MM.1S (cell line): ENCODE measurements around the gene HIPK2.

Experiments
- DNase-seq: peaks from one replicate; pipeline ENCODE4 v3.0.0-alpha.2; 2015
- H2AFZ ChIP-seq: fragments of 300-600 bp; sonication (generic); 2 replicates; pipeline ENCODE4 v1.6.0; 2016; ENCODE audit warnings: antibody characterized with exemption, low read length
- H3F3A ChIP-seq: fragments of 300-600 bp; sonication (generic); 2 replicates; pipeline ENCODE4 v1.6.1; 2016; ENCODE audit warnings: mild to moderate bottlenecking, antibody characterized with exemption, low read length, moderate library complexity, mixed read lengths; ENCODE audit not compliant: insufficient read depth
- H3K27ac ChIP-seq: fragments of 300-600 bp; sonication (generic); 2 replicates; pipeline ENCODE4 v1.5.1; 2016; ENCODE audit warnings: mild to moderate bottlenecking, low read length
- H3K27me3 ChIP-seq: fragments of 300-600 bp; sonication (generic); replicated peaks from 2 replicates; pipeline ENCODE4 v1.6.0; 2016; ENCODE audit warnings: low read length; ENCODE audit not compliant: insufficient read depth
- H3K36me3 ChIP-seq: fragments of 300-600 bp; sonication (generic); replicated peaks from 2 replicates; pipeline ENCODE4 v1.6.1; 2016; ENCODE audit warnings: mild to moderate bottlenecking, low read length, mixed read lengths; ENCODE audit not compliant: insufficient read depth
- H3K4me1 ChIP-seq: fragments of 300-600 bp; sonication (generic); 2 replicates; pipeline ENCODE4 v1.6.1; 2016; ENCODE audit warnings: low read length, mixed read lengths
- H3K4me2 ChIP-seq: fragments of 300-600 bp; sonication (generic); 2 replicates; pipeline ENCODE4 v1.6.0; 2016; ENCODE audit warnings: low read depth, low read length
- H3K4me3 ChIP-seq: fragments of 300-600 bp; sonication (generic); 2 replicates; pipeline ENCODE4 v1.5.1; 2016; ENCODE audit warnings: low read length, mixed read lengths
- H3K79me2 ChIP-seq: fragments of 300-600 bp; sonication (generic); 2 replicates; pipeline ENCODE4 v1.6.1; 2016; ENCODE audit warnings: mixed run types, low read length, mixed read lengths
- H3K9ac ChIP-seq: fragments of 300-600 bp; sonication (generic); 2 replicates; pipeline ENCODE4 v1.6.1; 2016; ENCODE audit warnings: low read length, mixed read lengths
- H3K9me2 ChIP-seq: fragments of 300-600 bp; sonication (generic); replicated peaks from 2 replicates; pipeline ENCODE4 v1.6.1; 2016; ENCODE audit warnings: mild to moderate bottlenecking, low read length, mixed read lengths; ENCODE audit not compliant: insufficient read depth
- H3K9me3 ChIP-seq: fragments of 300-600 bp; sonication (generic); replicated peaks from 2 replicates; pipeline ENCODE4 v1.6.1; 2016; ENCODE audit warnings: mild to moderate bottlenecking, low read length, mixed read lengths; ENCODE audit not compliant: insufficient read depth
- H4K20me1 ChIP-seq: fragments of 300-600 bp; sonication (generic); 2 replicates; pipeline ENCODE4 v1.6.1; 2016; ENCODE audit warnings: mild to moderate bottlenecking, low read length, moderate library complexity, mixed read lengths; ENCODE audit not compliant: insufficient read depth
- CTCF ChIP-seq: fragments of 300-600 bp; sonication (generic); IDR thresholded peaks from 2 replicates; pipeline ENCODE4 v1.5.1; 2016; ENCODE audit warnings: antibody characterized with exemption, low read length, mixed read lengths
- EZH2 ChIP-seq: fragments of 300-600 bp; sonication (generic); optimal IDR thresholded peaks from 2 replicates; pipeline ENCODE3; 2017; ENCODE audit warnings: low read depth, mild to moderate bottlenecking, antibody characterized with exemption, low read length, mixed read lengths
- EZH2phosphoT487 ChIP-seq: fragments of 300-600 bp; sonication (generic); IDR thresholded peaks from 2 replicates; pipeline ENCODE4 v1.6.1; 2018; ENCODE audit warnings: antibody characterized with exemption, low read length

Gene HIPK2

DNA sequence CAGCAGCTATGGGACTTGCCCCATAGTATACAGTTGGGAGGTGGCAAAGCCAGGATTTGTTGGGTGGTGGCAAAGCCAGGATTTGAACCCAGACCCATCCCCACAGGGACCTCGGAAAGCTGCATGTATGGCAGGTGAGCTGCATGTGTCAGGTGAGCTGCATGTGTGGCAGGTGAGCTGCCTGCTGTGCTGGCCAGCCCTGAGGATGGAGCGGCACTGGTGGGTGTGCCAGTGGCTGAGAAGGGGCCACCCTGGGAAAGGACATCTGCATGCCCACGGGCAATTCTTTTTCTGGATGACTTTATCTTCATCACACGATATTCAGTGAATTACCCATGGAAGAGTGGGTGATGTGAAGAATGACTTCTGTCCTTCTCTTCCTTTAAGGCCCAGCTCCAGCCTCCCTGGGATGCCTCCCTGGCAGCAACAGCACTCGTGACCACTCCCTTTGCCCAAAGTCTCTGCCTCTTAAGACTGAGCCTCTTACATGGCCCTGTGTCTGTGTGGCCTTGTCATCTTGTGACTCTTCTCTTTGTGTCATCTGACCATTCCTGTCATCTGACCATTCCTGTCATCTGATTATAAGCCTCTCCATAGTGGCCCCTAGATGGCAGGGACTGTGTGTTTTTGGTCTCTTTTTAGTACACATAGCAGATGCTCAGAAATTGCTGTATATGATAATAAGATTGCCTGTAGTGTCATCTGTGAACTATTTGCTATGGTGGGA, 229.3 kb downstream of the HIPK2 start:
- TF ChIP-seq EZH2phosphoT487 (no peak), EZH2 (no peak), CTCF (no peak)
- Histone ChIP-seq H2AFZ (no peak overlapping the region), H3K9me3 (no peaks in the 10 kb centered on the region), H3K9ac (no peak overlapping the region), H3K4me2 (no peak overlapping the region), H3K27ac (no peak overlapping the region), H3K9me2 (no peaks in the 10 kb centered on the region), H4K20me1 (no peaks in the 10 kb centered on the region), H3F3A (no peaks in the 10 kb centered on the region), H3K4me1 (no peaks in the 10 kb centered on the region), H3K27me3 (no peaks in the 10 kb centered on the region), H3K4me3 (no peak overlapping the region), H3K36me3 (no peaks in the 10 kb centered on the region), H3K79me2 (no peaks in the 10 kb centered on the region)
- no peak for DNase-seq

- Histone ChIP-seq H3K4me1 (no peaks in the 10 kb centered on the region), H3K4me2 (no peak overlapping the region), H4K20me1 (no peaks in the 10 kb centered on the region), H3K9me3 (no peaks in the 10 kb centered on the region), H3K4me3 (no peak overlapping the region), H3K79me2 (no peaks in the 10 kb centered on the region), H3K9ac (no peak overlapping the region), H3K9me2 (no peaks in the 10 kb centered on the region), H3F3A (no peaks in the 10 kb centered on the region), H3K27ac (no peak overlapping the region), H3K36me3 (no peaks in the 10 kb centered on the region), H3K27me3 (0 out of 2 replicates have a peak, but pooled peaks cover 5% of the 10 kb centered on the region), H2AFZ (no peak overlapping the region)
- TF ChIP-seq EZH2phosphoT487 (no peak), CTCF (no peak), EZH2 (no peak)
- no peak for DNase-seq
Measured at GRCh38 chr7:139544645-139545044, 233.2 kb downstream of the HIPK2 start.

DNA sequence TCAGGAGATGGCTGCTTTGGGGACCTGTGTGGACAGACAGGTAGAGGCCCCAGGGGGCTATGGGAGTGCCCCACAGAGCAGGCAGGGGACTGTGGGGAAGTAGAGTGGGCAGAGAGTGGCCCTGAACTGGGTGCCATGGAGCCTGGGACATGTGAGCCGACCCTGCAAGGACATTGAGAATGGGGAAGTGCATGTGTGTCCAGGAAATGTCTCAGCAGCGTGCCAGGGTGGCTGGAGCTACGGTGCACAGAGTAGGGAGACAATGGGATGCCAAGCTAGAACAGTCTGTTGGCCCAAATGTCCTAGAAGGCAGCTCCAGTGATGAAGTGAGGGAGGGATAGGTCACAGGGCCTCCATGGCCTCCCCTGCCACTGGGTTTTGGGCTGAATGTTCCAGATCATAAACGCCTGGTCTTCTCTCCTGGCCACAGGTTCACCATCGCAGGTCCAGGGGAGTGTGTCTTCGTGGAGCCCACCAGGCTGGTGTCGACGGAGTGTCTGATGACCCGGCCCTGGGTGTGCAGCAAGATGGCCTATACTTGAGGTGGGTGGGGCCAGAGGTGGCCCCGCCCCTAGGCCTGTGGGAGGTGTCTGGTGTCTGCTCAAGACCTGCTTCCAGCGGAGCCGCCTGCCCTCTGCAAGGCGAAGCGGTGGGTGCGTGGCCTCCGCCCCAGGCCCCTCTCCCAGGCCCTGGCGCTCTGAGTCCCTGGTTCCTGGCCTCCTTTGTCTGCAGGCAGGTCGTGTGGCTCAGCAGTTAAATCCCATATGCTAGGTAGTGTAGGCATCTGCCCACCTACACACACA, 233.8 kb downstream of the HIPK2 start:
- Histone ChIP-seq H3K36me3 (no peaks in the 10 kb centered on the region), H3K9ac (no peak overlapping the region), H3K9me3 (no peaks in the 10 kb centered on the region), H3K27me3 (0 out of 2 replicates have a peak, but pooled peaks cover 5% of the 10 kb centered on the region), H3F3A (no peaks in the 10 kb centered on the region), H3K9me2 (no peaks in the 10 kb centered on the region), H3K4me2 (no peak overlapping the region), H3K4me3 (no peak overlapping the region), H3K27ac (no peak overlapping the region), H3K4me1 (no peaks in the 10 kb centered on the region), H4K20me1 (no peaks in the 10 kb centered on the region), H2AFZ (no peak overlapping the region), H3K79me2 (no peaks in the 10 kb centered on the region)
- no peak for DNase-seq
- no peak for TF ChIP-seq EZH2phosphoT487
- no peak for TF ChIP-seq CTCF
- no peak for TF ChIP-seq EZH2
